NCI-H526 treated with DMSO at 0.1 percent for 48 hours (cell line): ENCODE measurements around the gene IL10.

Experiments used
- DNase-seq: peaks from one replicate; lab custom pipeline; 2025; lab: John Stamatoyannopoulos, UW

Gene IL10

DNA sequence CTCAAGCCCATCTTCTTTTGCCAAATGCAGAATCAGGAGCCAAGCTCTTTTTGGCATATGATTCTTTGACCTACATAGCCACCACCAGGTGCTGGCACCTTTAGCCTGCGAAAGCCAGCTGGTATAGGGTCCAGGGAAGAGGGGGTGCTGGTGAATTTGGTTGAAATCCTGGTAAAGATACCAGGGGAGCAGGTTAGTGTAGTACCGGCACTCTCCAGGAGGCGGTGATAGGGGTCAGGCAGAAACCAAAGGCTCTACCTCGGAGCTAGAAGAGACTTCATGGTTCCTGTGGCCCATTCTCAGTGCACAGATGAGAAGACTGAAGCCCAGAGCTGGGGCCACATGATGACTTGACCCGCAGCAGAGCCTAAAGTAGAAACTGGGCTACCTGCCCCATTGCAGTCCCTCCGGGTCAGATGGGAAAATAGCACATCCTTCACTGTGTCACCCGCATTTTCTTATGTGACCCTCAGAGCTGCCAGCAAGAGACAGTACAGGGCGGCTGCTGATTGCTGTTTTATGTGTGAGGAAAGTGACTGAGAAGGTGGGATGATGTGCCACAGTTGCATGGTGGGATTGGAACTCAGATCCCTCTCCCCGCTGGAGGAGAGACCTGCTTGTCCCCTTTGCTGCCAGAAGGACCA lies 37.7 kb downstream of the IL10 start:
- DNase-seq, result peak; percentile 13

DNA sequence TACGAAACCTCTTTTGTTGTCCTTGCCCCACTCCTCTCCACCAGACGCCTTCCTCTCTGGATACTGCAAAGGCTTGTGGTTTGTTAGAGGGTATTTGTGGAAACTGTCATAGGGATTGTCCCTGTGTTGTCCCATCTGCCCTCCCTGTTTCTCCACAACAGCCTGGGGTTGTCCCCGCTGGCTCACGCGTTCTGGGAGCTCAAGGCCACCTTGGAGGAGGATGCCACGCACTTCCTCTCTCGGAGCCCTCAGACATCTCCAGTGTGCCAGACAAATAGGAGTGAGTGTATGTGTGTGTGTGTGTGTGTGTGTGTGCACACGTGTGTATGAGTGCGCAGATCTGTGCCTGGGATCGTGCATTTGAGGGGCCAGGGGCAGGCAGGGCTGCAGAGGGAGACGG lies 39.3 kb downstream of the IL10 start:
- DNase-seq, result no peak

DNA sequence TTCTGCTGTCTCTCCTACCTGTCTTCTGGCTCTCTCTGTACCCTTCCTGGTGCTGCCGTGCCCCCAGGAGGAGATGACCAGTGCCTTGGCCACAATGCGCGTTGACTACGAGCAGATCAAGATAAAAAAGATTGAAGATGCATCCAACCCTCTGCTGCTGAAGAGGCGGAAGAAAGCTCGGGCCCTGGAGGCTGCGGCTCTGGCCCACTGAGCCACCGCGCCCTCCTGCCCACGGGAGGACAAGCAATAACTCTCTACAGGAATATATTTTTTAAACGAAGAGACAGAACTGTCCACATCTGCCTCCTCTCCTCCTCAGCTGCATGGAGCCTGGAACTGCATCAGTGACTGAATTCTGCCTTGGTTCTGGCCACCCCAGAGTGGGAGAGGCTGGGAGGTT lies 39.8 kb downstream of the IL10 start:
- no peak for DNase-seq

DNA sequence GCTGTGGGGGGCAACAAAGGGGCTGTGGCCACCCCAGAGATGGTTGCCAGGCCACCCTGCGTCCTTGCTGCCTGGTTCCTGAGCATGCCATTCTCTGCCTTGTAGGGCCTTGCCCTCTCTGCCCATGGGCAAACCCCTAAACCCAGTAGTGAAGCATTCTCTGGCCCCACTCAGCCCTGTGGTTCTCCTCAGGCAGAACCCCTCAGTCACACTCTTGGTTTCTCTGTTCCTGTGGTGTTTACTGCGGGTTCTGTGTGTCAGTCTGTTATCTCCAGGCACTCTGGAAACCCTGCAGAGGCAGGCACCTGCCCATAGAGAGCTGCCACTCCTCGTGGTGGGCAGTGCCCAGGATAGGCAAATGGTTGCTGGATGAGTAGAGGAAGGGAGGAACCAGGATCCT lies 42.8 kb downstream of the IL10 start:
- DNase-seq, result no peak

DNA sequence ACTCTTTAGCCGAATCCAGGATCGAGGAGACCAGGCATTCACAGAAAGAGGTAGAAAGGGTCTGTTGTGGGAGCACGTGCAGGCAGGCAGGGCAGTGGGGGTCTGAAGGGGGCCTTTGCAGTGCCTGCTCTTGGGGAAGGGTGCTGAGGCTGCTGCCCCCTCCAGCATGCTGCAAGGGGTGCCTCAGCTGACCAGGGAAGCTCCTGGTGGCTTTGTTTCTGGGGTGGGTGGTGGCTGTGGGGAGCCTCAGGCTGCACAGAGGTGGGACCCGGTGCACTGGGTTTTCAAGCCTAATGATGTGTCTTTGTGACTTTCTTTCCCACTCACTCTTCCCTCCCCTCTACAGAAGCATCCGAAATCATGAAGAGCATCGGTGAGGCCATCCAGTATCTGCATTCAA lies 43.2 kb downstream of the IL10 start:
- no peak for DNase-seq

DNA sequence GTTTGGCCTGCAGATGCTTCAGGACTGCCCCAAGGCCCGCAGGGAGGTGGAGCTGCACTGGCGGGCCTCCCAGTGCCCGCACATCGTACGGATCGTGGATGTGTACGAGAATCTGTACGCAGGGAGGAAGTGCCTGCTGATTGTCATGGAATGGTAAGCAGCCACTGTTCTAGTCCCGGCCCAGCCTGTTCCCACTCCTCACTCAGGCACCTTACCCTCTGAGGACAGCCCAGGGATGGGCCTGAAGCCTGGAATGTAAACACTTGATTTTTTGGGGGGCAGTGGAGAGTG lies 43.7 kb downstream of the IL10 start:
- no peak for DNase-seq

DNA sequence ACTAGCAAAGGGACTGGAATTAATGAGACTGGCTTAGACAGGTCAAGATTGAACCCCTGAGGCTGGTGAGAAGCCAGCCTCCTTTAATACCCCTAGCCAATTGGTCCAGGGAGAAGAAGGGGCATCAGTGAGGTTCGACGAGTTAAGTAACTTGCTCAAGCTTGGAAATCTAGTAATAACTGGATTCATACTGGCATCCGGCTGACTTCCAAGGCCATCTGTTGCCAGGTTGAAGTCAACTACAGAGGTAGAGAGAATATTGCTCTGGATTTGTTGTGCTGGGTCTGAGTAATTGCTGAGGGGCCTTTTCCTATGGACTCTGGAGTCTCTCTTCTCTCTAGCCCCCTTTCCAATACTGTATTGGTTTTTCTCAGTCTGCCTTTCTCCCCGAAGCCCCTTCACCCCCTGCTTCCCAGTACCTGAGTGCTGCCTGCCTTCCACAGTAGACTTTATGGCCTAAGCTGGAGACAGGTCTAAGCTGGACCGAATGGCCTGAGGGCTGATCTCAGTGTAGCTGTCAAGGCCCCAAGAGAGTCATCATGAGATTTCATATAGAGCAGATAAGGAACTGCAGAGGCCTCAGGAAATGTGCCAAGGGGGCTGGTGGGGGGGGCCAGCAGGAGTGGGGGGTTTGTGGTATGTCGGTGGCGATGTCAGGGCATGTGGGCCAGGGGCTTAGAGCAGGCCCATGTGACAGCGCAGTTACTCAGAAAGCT lies 44.2 kb downstream of the IL10 start:
- no peak for DNase-seq

DNA sequence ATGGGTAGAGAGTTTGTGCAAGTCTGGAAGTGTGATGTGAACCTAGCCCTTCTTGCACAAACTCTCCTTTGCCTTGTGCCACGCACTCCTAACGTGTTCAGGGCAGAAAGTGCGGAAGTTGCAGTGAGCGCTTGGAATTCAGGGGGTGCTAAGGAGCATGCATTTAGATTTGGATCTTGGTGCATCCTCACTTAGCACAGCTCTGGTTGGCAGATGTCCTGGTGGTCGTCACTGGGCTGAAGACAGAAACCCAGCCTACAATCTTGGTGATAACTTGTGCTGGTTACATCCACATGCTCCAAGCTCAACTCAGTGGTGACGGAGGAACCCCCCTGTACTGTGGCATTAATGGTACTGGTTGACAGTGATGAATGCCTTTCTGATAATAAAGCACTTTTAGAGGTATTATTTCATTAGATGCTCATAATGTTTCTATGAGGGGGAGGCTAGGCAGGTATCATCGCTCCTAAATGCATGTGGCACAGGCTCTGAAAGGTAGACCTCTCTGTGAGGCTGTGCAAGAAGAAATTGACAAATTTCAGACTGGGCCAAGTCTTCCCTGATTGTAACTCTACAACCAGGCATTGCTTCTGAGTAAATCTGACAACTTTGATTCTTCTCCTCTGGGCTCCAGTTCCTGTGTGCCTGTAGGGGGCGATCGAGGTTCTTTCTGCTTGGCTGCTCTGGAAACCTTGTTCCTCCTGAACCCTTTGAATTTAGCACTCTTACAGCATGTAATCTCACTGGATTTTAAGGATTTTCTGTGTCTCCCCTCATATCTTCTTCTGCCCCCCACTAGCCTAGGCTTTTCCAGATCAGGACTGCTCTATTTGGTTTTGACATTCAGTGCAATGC lies 47.0 kb downstream of the IL10 start:
- no peak for DNase-seq

DNA sequence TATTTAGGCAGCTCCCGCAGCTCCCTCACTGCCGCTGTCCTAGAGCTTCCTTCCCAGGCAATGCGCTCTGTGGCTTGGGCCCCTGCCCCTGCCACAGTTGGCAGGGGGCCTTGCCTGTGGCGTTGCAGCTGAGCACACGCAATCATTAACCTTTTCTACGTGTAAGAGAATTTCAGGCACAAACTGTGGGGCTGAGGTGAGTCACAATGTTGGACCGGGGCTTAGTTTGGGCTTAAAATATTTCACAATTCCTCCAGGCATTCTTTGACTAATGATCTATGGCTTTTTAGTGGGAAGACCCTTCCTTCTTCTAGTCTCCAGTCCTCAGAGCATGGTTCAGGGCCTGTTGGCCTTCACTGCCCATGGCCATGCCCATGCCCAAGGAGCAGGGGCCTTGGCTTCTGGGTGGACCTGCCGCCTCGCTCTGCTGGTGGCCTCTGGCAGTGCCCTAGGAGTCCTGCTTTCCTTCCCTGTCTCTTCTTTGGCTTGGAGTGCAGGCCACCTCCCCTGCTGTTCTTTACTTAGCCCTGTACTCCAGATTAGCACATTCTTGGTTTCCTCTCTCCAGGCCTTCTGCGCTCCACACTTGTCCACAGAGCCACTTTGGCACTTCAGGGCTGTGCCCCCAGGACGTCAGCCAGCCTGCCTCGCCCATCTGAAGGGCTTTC lies 48.4 kb downstream of the IL10 start:
- no peak for DNase-seq

DNA sequence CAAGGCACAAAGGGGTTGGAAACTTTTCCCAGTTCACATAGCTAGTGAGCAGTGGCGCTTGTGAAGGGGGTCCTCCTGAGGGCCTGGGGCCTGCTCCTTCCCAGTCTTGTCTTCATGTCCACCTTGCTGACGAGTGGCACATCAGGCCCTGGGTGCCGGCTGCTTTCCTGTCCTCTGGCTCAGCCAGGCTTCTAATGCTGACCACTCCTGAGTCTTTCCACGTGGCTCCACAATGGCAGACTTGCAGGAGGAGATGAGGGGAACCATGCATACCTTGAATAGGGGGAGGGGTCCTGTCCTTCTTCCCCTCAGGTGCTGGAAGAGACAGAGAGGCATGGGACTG lies 48.9 kb downstream of the IL10 start:
- no peak for DNase-seq

DNA sequence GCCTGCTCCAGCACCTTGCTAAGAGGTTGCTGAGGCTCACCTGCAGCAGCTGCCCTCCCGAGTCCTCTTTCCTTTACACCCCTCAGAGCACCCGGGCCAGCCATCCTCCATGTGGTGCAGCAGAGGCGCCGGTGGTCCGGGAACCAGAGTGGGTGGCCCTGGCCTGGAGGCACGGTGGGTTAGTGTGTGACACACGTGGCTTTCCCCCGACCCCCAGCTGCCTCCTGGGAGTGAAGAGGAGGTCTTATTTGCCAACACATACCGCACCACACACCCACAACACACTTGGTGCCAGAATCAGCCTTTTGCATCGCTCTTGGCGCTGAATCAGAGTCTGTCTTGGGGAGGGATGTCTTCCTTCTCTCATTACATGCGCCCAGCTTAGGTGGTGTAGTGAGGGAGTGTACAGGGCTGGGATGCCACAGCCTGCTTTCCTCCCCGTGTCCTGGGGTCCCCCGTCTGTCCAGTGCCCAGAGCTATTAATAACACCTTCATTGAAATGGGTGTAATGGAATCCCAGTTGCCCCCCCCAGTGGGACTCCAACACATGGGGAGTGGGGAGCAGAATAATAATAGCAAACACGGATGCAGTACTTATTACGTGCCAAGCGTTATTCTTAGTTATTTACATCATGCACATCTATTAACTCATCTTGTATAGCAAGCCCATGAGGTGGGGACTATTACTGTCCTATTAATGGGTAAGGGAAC lies 49.4 kb downstream of the IL10 start:
- no peak for DNase-seq

DNA sequence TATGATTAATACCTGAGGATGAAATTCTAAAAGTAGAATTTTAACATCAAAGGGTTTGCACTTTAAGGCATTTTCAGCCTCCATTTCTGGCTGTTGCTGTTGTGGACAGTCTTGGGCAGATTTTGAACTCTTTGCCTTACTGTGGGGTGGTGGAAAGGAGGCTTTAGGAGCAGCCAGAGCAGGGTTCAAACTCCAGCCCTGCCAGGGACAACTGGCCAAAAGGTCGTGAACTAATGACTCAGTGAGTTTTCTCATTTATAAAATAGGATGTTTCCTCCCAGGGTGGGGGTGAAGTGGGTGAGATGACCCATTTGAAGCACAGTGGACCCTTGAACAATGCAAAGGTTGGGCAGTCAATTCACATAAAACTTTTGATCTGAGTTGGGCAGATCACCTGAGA lies 50.8 kb downstream of the IL10 start:
- no peak for DNase-seq

DNA sequence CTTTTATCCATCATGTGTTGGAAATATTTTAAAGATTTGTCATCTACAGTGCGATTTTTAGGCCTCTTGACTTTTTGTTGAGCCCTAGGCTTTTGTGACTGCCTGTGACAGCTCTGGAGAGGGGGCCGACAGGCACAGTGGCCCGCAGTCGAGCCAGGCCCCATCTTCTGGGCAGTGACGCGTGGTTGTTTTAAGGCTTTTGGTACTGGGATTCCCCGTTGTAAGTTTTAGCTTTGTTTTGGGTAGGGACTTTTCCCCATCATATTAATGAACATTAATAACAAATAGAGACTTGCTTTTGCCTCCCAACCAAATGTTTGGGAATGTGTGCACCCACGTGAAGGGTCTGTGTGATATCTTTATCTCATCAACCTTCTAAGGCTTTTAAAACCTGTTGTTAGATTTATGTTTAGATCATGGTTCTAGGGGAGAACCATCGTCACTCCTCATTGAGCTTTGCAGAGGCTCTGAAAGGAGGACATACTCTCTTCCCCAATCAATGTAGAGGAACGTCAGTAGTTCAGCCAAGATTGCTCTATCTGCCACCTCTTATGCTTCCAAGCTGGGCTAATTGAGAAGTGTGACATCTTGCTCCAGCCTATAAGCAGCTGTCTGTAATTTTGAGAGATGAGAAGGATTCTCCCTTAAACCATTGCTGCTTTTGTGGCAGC lies 53.0 kb downstream of the IL10 start:
- no peak for DNase-seq

DNA sequence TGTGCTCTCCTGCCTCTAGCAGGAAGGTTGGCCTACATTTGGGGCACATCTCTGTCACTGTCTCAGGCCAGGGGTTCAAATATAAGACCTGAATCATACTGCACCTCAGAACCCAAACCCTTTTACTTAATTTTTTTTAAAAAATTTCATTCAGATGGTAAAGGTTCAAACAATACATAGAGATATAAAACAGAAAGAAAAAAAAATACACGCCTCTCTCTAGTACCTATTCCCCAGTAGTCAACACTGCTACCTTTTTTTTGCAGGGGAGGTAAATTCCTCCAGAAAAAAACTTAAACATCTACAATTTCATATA lies 54.7 kb downstream of the IL10 start:
- DNase-seq, result no peak
